Measurements from ENCODE around the gene CDK5. TPM values are rescaled to one million over a fixed set of nuclear protein-coding genes. Genes with fewer than 3 reads are reported as not detected.

The CDK5 gene
- total RNA-seq, 1 donor from 2014 or later: 7.5 TPM

DNA sequence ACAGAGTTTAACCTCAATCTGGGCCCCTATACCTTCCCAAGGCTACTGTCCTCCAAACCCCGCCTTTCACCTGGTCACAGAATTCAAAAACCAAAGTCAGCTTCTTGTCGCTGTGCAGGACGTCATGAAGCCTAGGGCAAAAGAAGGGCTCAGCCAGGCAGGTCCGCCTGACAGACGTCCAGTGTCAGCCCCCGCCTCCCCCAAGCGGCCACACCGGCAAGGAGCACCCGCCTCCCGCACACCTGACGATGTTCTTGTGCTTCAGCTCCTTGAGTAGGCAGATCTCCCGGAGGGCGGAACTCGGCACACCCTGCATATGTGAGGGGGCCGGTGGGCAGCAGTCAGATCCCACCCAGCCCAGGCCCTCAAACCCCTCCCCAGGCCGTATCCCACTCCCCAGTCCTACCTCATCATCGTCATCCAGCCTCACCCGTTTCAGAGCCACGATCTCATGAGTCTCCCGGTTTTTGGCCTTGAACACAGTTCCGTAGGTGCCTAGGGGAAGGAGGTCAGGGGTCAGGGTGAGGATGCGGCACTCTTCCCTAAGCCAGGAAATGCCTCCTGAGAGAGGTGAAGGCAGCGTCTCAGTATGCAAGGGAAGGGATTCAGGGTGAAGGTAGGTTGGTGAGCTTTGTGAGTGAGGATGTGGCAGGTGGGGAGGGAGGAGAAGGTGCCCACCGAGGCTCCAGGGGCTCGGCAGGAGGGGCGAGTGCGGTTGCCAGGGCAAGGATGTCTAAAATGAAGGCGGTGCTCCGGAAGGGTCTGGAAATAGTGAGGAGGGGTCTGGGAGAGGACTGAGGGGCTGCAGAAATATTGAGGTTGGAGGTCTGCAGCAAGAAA is 811 bp downstream of the CDK5 start:
- TF ChIP-seq, protein P1, sequence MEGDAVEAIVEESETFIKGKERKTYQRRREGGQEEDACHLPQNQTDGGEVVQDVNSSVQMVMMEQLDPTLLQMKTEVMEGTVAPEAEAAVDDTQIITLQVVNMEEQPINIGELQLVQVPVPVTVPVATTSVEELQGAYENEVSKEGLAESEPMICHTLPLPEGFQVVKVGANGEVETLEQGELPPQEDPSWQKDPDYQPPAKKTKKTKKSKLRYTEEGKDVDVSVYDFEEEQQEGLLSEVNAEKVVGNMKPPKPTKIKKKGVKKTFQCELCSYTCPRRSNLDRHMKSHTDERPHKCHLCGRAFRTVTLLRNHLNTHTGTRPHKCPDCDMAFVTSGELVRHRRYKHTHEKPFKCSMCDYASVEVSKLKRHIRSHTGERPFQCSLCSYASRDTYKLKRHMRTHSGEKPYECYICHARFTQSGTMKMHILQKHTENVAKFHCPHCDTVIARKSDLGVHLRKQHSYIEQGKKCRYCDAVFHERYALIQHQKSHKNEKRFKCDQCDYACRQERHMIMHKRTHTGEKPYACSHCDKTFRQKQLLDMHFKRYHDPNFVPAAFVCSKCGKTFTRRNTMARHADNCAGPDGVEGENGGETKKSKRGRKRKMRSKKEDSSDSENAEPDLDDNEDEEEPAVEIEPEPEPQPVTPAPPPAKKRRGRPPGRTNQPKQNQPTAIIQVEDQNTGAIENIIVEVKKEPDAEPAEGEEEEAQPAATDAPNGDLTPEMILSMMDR (IDR thresholded peaks at IDR 0.05): no peak
- intact Hi-C loops (cut with micrococcal nuclease): loop anchor here (10.0 kb wide), 2 partner anchors 288 to 1222 kb away; partner anchors contain the start of genes NUB1 and ZNF862
- no peak for ATAC-seq (ENCODE audit: low read depth)
- ChIA-PET CTCF (no interaction called here), POLR2A (interaction anchor here (0.5 kb wide), 1 partner anchor 19 kb away, joined by 3 read pairs; no protein-coding TSS in a partner anchor)
- no peak for DNase-seq
- Mint-ChIP-seq H3K4me3 (peak overlapping the region; percentile 92), H3K27me3 (peaks cover 4% of the 10 kb centered on the region), H3K4me1 (peaks cover 39% of the 10 kb centered on the region), H3K9me3 (no peaks in the 10 kb centered on the region), H3K27ac (no peak overlapping the region), H3K36me3 (ENCODE audit: low read depth) (peaks cover 7% of the 10 kb centered on the region)

DNA sequence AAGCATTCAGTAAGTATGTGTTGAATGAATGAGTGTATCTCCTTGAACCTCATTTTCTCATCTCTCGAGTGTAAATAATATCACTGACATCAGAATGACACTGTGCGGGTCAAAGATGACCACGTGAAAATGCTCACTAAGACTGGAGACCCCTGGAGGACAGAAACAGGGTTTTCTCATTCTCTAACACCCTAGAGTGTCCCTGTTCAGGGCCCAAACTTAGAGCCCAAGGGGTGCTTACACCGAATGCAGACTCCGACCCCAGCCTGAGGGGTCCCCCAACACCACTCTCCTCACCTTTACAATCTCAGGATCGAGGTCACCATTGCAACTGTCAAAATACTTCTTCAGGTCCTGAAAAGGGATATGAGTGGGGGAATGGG is 1.4 kb downstream of the CDK5 start:
- DNase-seq: no peak
- H3K36me3 Mint-ChIP-seq (ENCODE audit: low read depth): peaks cover 7% of the 10 kb centered on the region
- peak overlapping the region; percentile 92 for H3K4me3 Mint-ChIP-seq
- TF ChIP-seq, protein P1 (IDR thresholded peaks at IDR 0.05): no peak
- ChIA-PET POLR2A (no interaction called here), CTCF (no interaction called here)
- ATAC-seq (ENCODE audit: low read depth): no peak
- H3K4me1 Mint-ChIP-seq: peaks cover 35% of the 10 kb centered on the region
- intact Hi-C loops (cut with micrococcal nuclease): loop anchor here (10.0 kb wide), 2 partner anchors 289 to 1221 kb away; partner anchors contain the start of genes NUB1 and ZNF862
- no peak overlapping the region for H3K27ac Mint-ChIP-seq
- H3K27me3 Mint-ChIP-seq: peaks cover 4% of the 10 kb centered on the region
- no peaks in the 10 kb centered on the region for H3K9me3 Mint-ChIP-seq

DNA sequence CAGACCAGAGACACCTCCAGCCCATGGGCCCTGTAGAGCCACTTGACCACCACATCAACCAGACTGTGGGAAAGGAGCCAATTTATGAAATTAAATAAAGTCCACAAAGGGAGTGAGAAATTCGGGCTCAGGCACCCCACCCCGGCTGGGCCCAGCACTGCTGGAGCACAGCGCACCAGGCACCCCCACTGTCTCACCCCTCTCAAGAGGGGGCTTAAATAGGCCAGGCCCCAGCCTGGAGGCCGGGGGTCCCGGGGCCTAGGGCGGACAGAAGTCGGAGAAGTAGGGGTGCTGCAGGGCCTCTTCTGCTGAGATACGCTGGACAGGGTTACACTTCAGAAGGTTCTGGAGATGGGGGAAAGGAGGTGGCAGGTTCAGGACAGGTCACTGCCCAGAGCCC is 3.9 kb downstream of the CDK5 start:
- DNase-seq (no peak), ATAC-seq (ENCODE audit: low read depth) (no peak)
- Mint-ChIP-seq H3K4me1 (peaks cover 16% of the 10 kb centered on the region), H3K36me3 (ENCODE audit: low read depth) (peaks cover 5% of the 10 kb centered on the region), H3K27me3 (peaks cover 8% of the 10 kb centered on the region), H3K9me3 (no peaks in the 10 kb centered on the region), H3K27ac (no peak overlapping the region), H3K4me3 (no peak overlapping the region)
- ChIA-PET POLR2A (no interaction called here), CTCF (no interaction called here)
- intact Hi-C loops (cut with micrococcal nuclease): loop anchor here (10.0 kb wide), 2 partner anchors 291 to 1219 kb away; partner anchors contain the start of genes NUB1 and ZNF862
- TF ChIP-seq, protein P1 (IDR thresholded peaks at IDR 0.05): no peak

DNA sequence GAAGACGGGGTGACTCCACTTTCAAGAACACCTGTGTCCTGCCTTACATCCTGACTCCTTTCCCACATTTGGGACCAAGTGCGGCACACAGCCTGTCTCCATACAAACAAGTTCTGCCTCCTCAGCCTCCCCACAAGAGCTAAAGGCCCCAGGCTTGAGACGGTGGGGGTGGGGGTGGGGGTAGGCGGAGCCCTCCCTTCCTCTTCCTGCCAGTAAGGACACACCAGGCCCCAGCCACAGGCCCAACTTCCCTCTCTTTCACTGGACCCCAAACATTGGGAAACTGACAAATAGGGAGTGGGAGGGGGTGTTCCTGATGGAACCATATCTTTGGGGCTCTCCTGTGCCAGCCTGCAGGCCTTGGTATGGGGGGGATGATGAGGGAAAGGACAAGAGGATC is 4.6 kb downstream of the CDK5 start:
- no peaks in the 10 kb centered on the region for H3K9me3 Mint-ChIP-seq
- peaks cover 8% of the 10 kb centered on the region for H3K27me3 Mint-ChIP-seq
- ChIA-PET POLR2A (no interaction called here), CTCF (no interaction called here)
- no peak for DNase-seq
- H3K4me3 Mint-ChIP-seq: no peak overlapping the region
- peaks cover 2% of the 10 kb centered on the region for H3K36me3 Mint-ChIP-seq (ENCODE audit: low read depth)
- H3K4me1 Mint-ChIP-seq: peaks cover 12% of the 10 kb centered on the region
- H3K27ac Mint-ChIP-seq: no peak overlapping the region
- TF ChIP-seq, protein P1 (IDR thresholded peaks at IDR 0.05): no peak
- ATAC-seq (ENCODE audit: low read depth): no peak
- intact Hi-C loops (cut with micrococcal nuclease): loop anchor here (10.0 kb wide), 2 partner anchors 292 to 1218 kb away; partner anchors contain the start of genes NUB1 and ZNF862

DNA sequence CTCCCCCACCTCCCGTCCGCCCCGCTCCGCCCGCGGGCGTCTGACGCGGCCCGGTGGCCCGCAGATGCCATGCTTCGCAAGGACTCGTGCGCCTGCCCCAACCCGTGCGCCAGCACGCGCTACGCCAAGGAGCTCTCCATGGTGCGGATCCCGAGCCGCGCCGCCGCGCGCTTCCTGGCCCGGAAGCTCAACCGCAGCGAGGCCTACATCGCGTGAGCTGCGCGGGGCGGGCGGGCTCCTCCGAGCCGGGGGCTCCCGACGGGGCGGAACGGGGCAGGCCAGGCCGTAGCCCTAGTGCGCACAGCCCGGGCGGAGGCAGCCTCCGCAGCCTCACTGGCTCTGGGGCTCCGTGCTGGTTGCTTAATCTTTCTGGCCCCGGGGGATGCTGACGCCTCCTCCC is 6.6 kb downstream of the CDK5 start:
- TF ChIP-seq, protein P1 (IDR thresholded peaks at IDR 0.05): no peak

More for the DNA sequence above, 6.6 kb downstream of the CDK5 start:
- H3K36me3 Mint-ChIP-seq (ENCODE audit: low read depth): peaks cover 2% of the 10 kb centered on the region
- no peak overlapping the region for H3K4me3 Mint-ChIP-seq
- no peak overlapping the region for H3K27ac Mint-ChIP-seq
- H3K27me3 Mint-ChIP-seq: peaks cover 8% of the 10 kb centered on the region
- ChIA-PET CTCF (no interaction called here), POLR2A (no interaction called here)
- H3K9me3 Mint-ChIP-seq: no peaks in the 10 kb centered on the region
- intact Hi-C loops (cut with micrococcal nuclease): loop anchor here (10.0 kb wide), 2 partner anchors 294 to 1216 kb away; partner anchors contain the start of genes NUB1 and ZNF862
- H3K4me1 Mint-ChIP-seq: peaks cover 3% of the 10 kb centered on the region
- DNase-seq (no peak), ATAC-seq (ENCODE audit: low read depth) (peak; percentile 49)

Data from activated B cell treated with CpG ODN at 0.5 μM for 24 hours (primary cell).